A549 (cell line): ENCODE data around the gene CHCHD6. TPM values are rescaled to one million over a fixed set of nuclear protein-coding genes. Genes with fewer than 3 reads are reported as not detected.

Experiments
- ATAC-seq, 2 experiments: fragments of 200-7000 bp in 1 of 2; fragments of >200 bp in 1 of 2; cut with Nextera tagmentation in 1 of 2; cut with Tn5 transposase in 1 of 2; 3 replicates each; pipeline versions ENCODE4 v1.8.0 to v1.9.1; 2018 to 2020; ENCODE audit warnings: mild to moderate bottlenecking in 1 of 2, moderate library complexity in 1 of 2
- CTCF ChIA-PET: fragments of 300-600 bp; sonication (Branson Sonifier 250); formaldehyde crosslinking; extraction: SDS; loops from one replicate; lab custom pipeline; 2021; ENCODE audit warnings: antibody characterized with exemption, inconsistent platforms; lab: Yijun Ruan, JAX
- POLR2A ChIA-PET: fragments of 350-600 bp; formaldehyde crosslinking; extraction: SDS; loops from one replicate; lab custom pipeline; 2021; ENCODE audit warnings: antibody characterized with exemption, inconsistent platforms; lab: Yijun Ruan, JAX
- DNase-seq, 2 experiments: peaks; one replicate each; pipeline versions ENCODE4 v3.0.0 to v3.0.0-alpha.2; 2011 to 2016; ENCODE audit warnings: low read depth in 1 of 2, low spot score in 1 of 2
- FAIRE-seq: peaks from 2 replicates; lab custom pipeline; 2011; peaks lifted over from hg19 to GRCh38; lab: Jason Lieb, UNC
- H3K27ac ChIP-seq, 2 experiments: fragments of >200 bp; sonication (Bioruptor Twin); formaldehyde crosslinking; 3 replicates each; pipeline ENCODE4 v1.5.1; 2016 to 2017
- H3K4me1 ChIP-seq: fragments of >200 bp; sonication (Bioruptor Twin); formaldehyde crosslinking; 3 replicates; pipeline ENCODE4 v1.6.1; 2016
- H3K4me2 ChIP-seq: fragments of >200 bp; sonication (Bioruptor Twin); formaldehyde crosslinking; 3 replicates; pipeline ENCODE4 v1.6.1; 2016
- H3K4me3 ChIP-seq: fragments of >200 bp; sonication (Bioruptor Twin); formaldehyde crosslinking; 3 replicates; pipeline ENCODE4 v1.5.1; 2016
- H3K9me3 ChIP-seq: fragments of >200 bp; sonication (Bioruptor Twin); formaldehyde crosslinking; 3 replicates; pipeline ENCODE4 v1.6.1; 2016
- ATOH8 ChIP-seq: fragments of 250-450 bp; sonication (Bioruptor Pico); IDR thresholded peaks from 2 replicates; pipeline ENCODE4 v1.5.0; 2020; ENCODE audit warnings: low read depth, mild to moderate bottlenecking, moderate library complexity
- BHLHE40 ChIP-seq: IDR thresholded peaks from 2 replicates; pipeline ENCODE4 v1.6.1; 2012; ENCODE audit warnings: low read depth, low read length, inconsistent platforms
- CHD2 ChIP-seq: fragments of 150-350 bp; IDR thresholded peaks from 2 replicates; pipeline ENCODE4 v1.6.1; 2014; ENCODE audit warnings: low read length; ENCODE audit not compliant: partially characterized antibody
- EHMT2 ChIP-seq: fragments of 200-600 bp; sonication (generic); IDR thresholded peaks from 2 replicates; pipeline ENCODE4 v1.6.1; 2016; ENCODE audit warnings: antibody characterized with exemption, low read depth, mild to moderate bottlenecking, moderate library complexity
- EP300 ChIP-seq, 2 experiments: fragments of >200 bp; sonication (Bioruptor Twin); formaldehyde crosslinking; IDR thresholded peaks; 2 replicates in 1 of 2; 3 replicates in 1 of 2; pipeline ENCODE4 v1.6.1; 2016 to 2017
- FOSB ChIP-seq: fragments of 250-450 bp; sonication (Bioruptor Pico); IDR thresholded peaks from 2 replicates; pipeline ENCODE4 v1.5.0; 2020; ENCODE audit warnings: mild to moderate bottlenecking, moderate library complexity
- HES2 ChIP-seq: fragments of >200 bp; sonication (Bioruptor Twin); formaldehyde crosslinking; IDR thresholded peaks from 2 replicates; pipeline ENCODE4 v1.6.1; 2016
- HMGXB4 ChIP-seq: fragments of 250-450 bp; sonication (Bioruptor Pico); IDR thresholded peaks from 2 replicates; pipeline ENCODE4 v1.5.0; 2021; ENCODE audit warnings: mild to moderate bottlenecking, moderate library complexity, borderline replicate concordance
- HOXB13 ChIP-seq: fragments of 250-450 bp; sonication (Bioruptor Pico); IDR thresholded peaks from 2 replicates; pipeline ENCODE4 v1.5.0; 2020; ENCODE audit warnings: low read depth, mild to moderate bottlenecking, moderate library complexity
- KDM1A ChIP-seq: fragments of 200-600 bp; sonication (generic); IDR thresholded peaks from 2 replicates; pipeline ENCODE4 v1.6.1; 2016; ENCODE audit warnings: low read depth, mild to moderate bottlenecking
- MYC ChIP-seq: IDR thresholded peaks from 2 replicates; pipeline ENCODE4 v1.6.1; 2012; ENCODE audit warnings: mild to moderate bottlenecking, inconsistent platforms, low read length, improper control_type of control experiment, borderline replicate concordance
- NFE2L2 ChIP-seq: fragments of 150-350 bp; conservative IDR thresholded peaks from 2 replicates; pipeline ENCODE4 v1.6.1; 2014; ENCODE audit warnings: low read length
- PBX3 ChIP-seq: IDR thresholded peaks from 2 replicates; pipeline ENCODE4 v1.6.1; 2012
- PHF8 ChIP-seq: fragments of 200-600 bp; sonication (generic); IDR thresholded peaks from 2 replicates; pipeline ENCODE4 v1.6.1; 2016; ENCODE audit warnings: low read depth, mild to moderate bottlenecking, antibody characterized with exemption, moderate library complexity, borderline replicate concordance
- RFX5 ChIP-seq: fragments of 450-650 bp; IDR thresholded peaks from 2 replicates; pipeline ENCODE4 v1.7.1; 2014; ENCODE audit warnings: antibody characterized with exemption, mild to moderate bottlenecking, moderate library complexity
- RNF2 ChIP-seq: fragments of 200-600 bp; sonication (generic); IDR thresholded peaks from 2 replicates; pipeline ENCODE4 v1.6.1; 2016; ENCODE audit warnings: low read depth, mild to moderate bottlenecking, antibody characterized with exemption, moderate library complexity, borderline replicate concordance
- SMC3 ChIP-seq: fragments of >200 bp; sonication (Bioruptor Twin); formaldehyde crosslinking; IDR thresholded peaks from 3 replicates; pipeline ENCODE4 v1.6.1; 2018; ENCODE audit warnings: inconsistent platforms
- SREBF2 ChIP-seq: fragments of 450-650 bp; IDR thresholded peaks from 2 replicates; pipeline ENCODE4 v1.6.1; 2014; ENCODE audit warnings: mild to moderate bottlenecking, moderate library complexity
- TP53 ChIP-seq: fragments of 250-450 bp; sonication (Bioruptor Pico); IDR thresholded peaks from 2 replicates; pipeline ENCODE4 v1.5.0; 2021; ENCODE audit warnings: mild to moderate bottlenecking, moderate library complexity
- ZC3H11A ChIP-seq: fragments of 450-650 bp; IDR thresholded peaks from 2 replicates; pipeline ENCODE4 v1.6.1; 2014; ENCODE audit warnings: antibody characterized with exemption, mild to moderate bottlenecking
- WGBS: methylation state at CpG from one replicate; pipeline ENCODE4 v1.1.6; 2017; ENCODE audit errors: missing lambda C conversion rate; 5-methylcytosine and 5-hydroxymethylcytosine counted together
- polyA plus RNA-seq, 4 experiments: library from polyadenylated mRNA; depleted of rRNA in 3 of 4; stranded (reverse); fragments of >200 nt; fragmentation: RNase III in 1 of 4; extraction: RNeasy Plus Mini Kit Qiagen cat#74134 plus additional on column Dnase treatment in 1 of 4; gene quantifications; 2 replicates in 3 of 4; 3 replicates in 1 of 4; pipeline ENCODE4 v1.2.3, GENCODE V29; 2011 to 2017

Gene CHCHD6
- polyA plus RNA-seq, 2 of the 4 experiments (the other 2 are of a cell fraction): 15.0 to 18.1 TPM

- Histone ChIP-seq H3K4me1 (no peaks in the 10 kb centered on the region), H3K4me3 (no peak overlapping the region), H3K9me3 (no peaks in the 10 kb centered on the region), H3K27ac (no peak overlapping the region), H3K4me2 (no peak overlapping the region)
- ChIA-PET POLR2A (no interaction called here), CTCF (interaction anchor here (0.6 to 6.5 kb wide), 38 partner anchors 9 to 874 kb away, joined by 3 to 68 read pairs (median 4); partner anchors contain the start of genes CHCHD6 and PLXNA1)
- no peak for FAIRE-seq
- DNase-seq: no peak
- ATAC-seq: no peak
- TF ChIP-seq HOXB13 (CRISPR knock-in tag): no peak
- TF ChIP-seq EHMT2: no peak
- no peak for TF ChIP-seq ZC3H11A
- no peak for TF ChIP-seq ATOH8 (CRISPR knock-in tag)
- no peak for TF ChIP-seq EP300 (IDR thresholded peaks at IDR 0.05)
- no peak for TF ChIP-seq SREBF2
- no peak for TF ChIP-seq NFE2L2
- TF ChIP-seq FOSB: no peak
- no peak for TF ChIP-seq MYC
- TF ChIP-seq PHF8: no peak
- no peak for TF ChIP-seq TP53 (CRISPR knock-in tag)
- TF ChIP-seq HES2: no peak
- no peak for TF ChIP-seq HMGXB4 (CRISPR knock-in tag)
- TF ChIP-seq, all 56 proteins: peak for 0
- 80% methylated on average over 11 of the region's 11 CpGs for WGBS
Measured at GRCh38 chr3:126679831-126680666, 24.0 kb upstream of the CHCHD6 start.

GRCh38 chr3:126680667-126681055 is 23.4 kb upstream of the CHCHD6 start:
- no peak for FAIRE-seq
- 74% methylated on average over 4 of the region's 4 CpGs for WGBS
- Histone ChIP-seq H3K27ac (no peak overlapping the region), H3K4me1 (no peaks in the 10 kb centered on the region), H3K4me2 (no peak overlapping the region), H3K4me3 (no peak overlapping the region), H3K9me3 (no peaks in the 10 kb centered on the region)
- ChIA-PET POLR2A (no interaction called here), CTCF (interaction anchor here (1.2 to 6.5 kb wide), 8 partner anchors 12 to 864 kb away, joined by 3 to 68 read pairs (median 10); partner anchors contain the start of gene PLXNA1)
- DNase-seq: no peak
- ATAC-seq: no peak
- TF ChIP-seq RFX5 (no peak), KDM1A (no peak), RNF2 (no peak), CHD2 (no peak), SMC3 (no peak), PBX3 (no peak), BHLHE40 (no peak), ZC3H11A (no peak)
